Upper lobe of left lung (tissue), 4 donors: ENCODE measurements around the gene PCSK6.

Experiments used
- POLR2A ChIP-seq, 4 donors: fragments of 450-650 bp; IDR thresholded peaks; one replicate each; pipeline ENCODE4 v1.5.1; 2016 to 2017; ENCODE audit warnings: antibody characterized with exemption in 4 of 4, mild to moderate bottlenecking in 2 of 4
- TF ChIP-seq, protein P1 (sequence below), 6 experiments: fragments of 450-650 bp in 4 of 6; fragments of 200-600 bp in 2 of 6; sonication (generic) in 2 of 6; IDR thresholded peaks; one replicate each; pipeline ENCODE4 v1.5.1; 2016 to 2019; ENCODE audit warnings: antibody characterized with exemption in 6 of 6

- no peak for TF ChIP-seq POLR2A (IDR thresholded peaks at IDR 0.05)
- TF ChIP-seq, protein P1, sequence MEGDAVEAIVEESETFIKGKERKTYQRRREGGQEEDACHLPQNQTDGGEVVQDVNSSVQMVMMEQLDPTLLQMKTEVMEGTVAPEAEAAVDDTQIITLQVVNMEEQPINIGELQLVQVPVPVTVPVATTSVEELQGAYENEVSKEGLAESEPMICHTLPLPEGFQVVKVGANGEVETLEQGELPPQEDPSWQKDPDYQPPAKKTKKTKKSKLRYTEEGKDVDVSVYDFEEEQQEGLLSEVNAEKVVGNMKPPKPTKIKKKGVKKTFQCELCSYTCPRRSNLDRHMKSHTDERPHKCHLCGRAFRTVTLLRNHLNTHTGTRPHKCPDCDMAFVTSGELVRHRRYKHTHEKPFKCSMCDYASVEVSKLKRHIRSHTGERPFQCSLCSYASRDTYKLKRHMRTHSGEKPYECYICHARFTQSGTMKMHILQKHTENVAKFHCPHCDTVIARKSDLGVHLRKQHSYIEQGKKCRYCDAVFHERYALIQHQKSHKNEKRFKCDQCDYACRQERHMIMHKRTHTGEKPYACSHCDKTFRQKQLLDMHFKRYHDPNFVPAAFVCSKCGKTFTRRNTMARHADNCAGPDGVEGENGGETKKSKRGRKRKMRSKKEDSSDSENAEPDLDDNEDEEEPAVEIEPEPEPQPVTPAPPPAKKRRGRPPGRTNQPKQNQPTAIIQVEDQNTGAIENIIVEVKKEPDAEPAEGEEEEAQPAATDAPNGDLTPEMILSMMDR (IDR thresholded peaks at IDR 0.05): no peak
Observed at GRCh38 chr15:101307048-101307896, 182.2 kb downstream of the PCSK6 start.
